IMR-90 (cell line): ENCODE data around the gene PTH2. TPM values are rescaled to one million over a fixed set of nuclear protein-coding genes. Genes with fewer than 3 reads are reported as not detected.
"Not testable (repeated sequence)": the region's sequence is repeated elsewhere in the genome, so short reads cannot be mapped to it uniquely, and the experiment has no call there.

Experiments
- ATAC-seq: fragments of 200-7000 bp; cut with Tn5 transposase; 2 replicates; pipeline ENCODE4 v1.9.1; 2020; ENCODE audit warnings: low read depth, mild to moderate bottlenecking, moderate library complexity
- BruUV-seq: library from RNA; stranded (reverse); fragments of 400-500 nt; replicated peaks from 2 replicates; lab custom pipeline; 2021; lab: Mats Ljungman, UMichigan
- CTCF ChIA-PET: fragments of 300-600 bp; formaldehyde crosslinking; extraction: SDS; loops from one replicate; lab custom pipeline; 2021; ENCODE audit warnings: antibody characterized with exemption; lab: Yijun Ruan, JAX
- POLR2A ChIA-PET: fragments of 300-600 bp; sonication (Branson Sonifier 250); formaldehyde crosslinking; loops from one replicate; lab custom pipeline; 2022; ENCODE audit warnings: antibody characterized with exemption; ENCODE audit not compliant: unreplicated experiment; lab: Charles Lee
- DNase-seq: peaks from one replicate; pipeline ENCODE4 v3.0.0; 2013
- H2AFZ ChIP-seq: replicated peaks from 2 replicates; pipeline ENCODE3; 2013; ENCODE audit warnings: low read length, mild to moderate bottlenecking; ENCODE audit not compliant: poor library complexity
- H2AK5ac ChIP-seq: 2 replicates; pipeline ENCODE4 v1.6.1; 2013; ENCODE audit warnings: low read depth, low read length, inconsistent platforms
- H2AK9ac ChIP-seq: replicated peaks from 2 replicates; pipeline ENCODE3; 2013; ENCODE audit warnings: mild to moderate bottlenecking, low read depth, low read length, moderate library complexity; ENCODE audit not compliant: poor library complexity
- H2BK120ac ChIP-seq: 2 replicates; pipeline ENCODE4 v1.6.1; 2013; ENCODE audit warnings: low read depth, low read length, inconsistent platforms
- H2BK15ac ChIP-seq: 3 replicates; pipeline ENCODE4 v1.6.1; 2013; ENCODE audit warnings: low read depth, low read length, inconsistent platforms
- H2BK20ac ChIP-seq: 2 replicates; pipeline ENCODE4 v1.6.1; 2013; ENCODE audit warnings: low read depth, mild to moderate bottlenecking, inconsistent platforms, low read length, moderate library complexity
- H2BK5ac ChIP-seq: 2 replicates; pipeline ENCODE4 v1.6.1; 2013; ENCODE audit warnings: mild to moderate bottlenecking, low read depth, low read length, inconsistent platforms; ENCODE audit not compliant: poor library complexity, severe bottlenecking
- H3K14ac ChIP-seq: replicated peaks from 2 replicates; pipeline ENCODE4 v1.6.1; 2013; ENCODE audit warnings: low read depth, low read length, inconsistent platforms
- H3K18ac ChIP-seq: 2 replicates; pipeline ENCODE4 v1.6.1; 2013; ENCODE audit warnings: low read depth, low read length, control low read depth
- H3K23ac ChIP-seq: 2 replicates; pipeline ENCODE4 v1.6.1; 2013; ENCODE audit warnings: low read depth, low read length, inconsistent platforms
- H3K27ac ChIP-seq: 2 replicates; pipeline ENCODE4 v1.5.1; 2013; ENCODE audit warnings: mild to moderate bottlenecking, control low read depth, low read length; ENCODE audit not compliant: insufficient read depth
- H3K27me3 ChIP-seq: 2 replicates; pipeline ENCODE4 v1.6.1; 2013; ENCODE audit warnings: low read length; ENCODE audit not compliant: control insufficient read depth, insufficient read depth
- H3K36me3 ChIP-seq: 2 replicates; pipeline ENCODE4 v1.6.1; 2013; ENCODE audit warnings: low read length, mixed read lengths; ENCODE audit not compliant: control insufficient read depth, insufficient read depth
- H3K4ac ChIP-seq: 2 replicates; pipeline ENCODE4 v1.6.1; 2013; ENCODE audit warnings: low read depth, low read length, inconsistent platforms
- H3K4me1 ChIP-seq: 2 replicates; pipeline ENCODE4 v1.6.1; 2013; ENCODE audit warnings: low read length, mixed read lengths; ENCODE audit not compliant: control insufficient read depth, insufficient read depth
- H3K4me2 ChIP-seq: 2 replicates; pipeline ENCODE4 v1.6.1; 2013; ENCODE audit warnings: low read depth, mild to moderate bottlenecking, control low read depth, low read length, moderate library complexity
- H3K4me3 ChIP-seq: 2 replicates; pipeline ENCODE4 v1.5.1; 2013; ENCODE audit warnings: low read depth, mild to moderate bottlenecking, control low read depth, low read length, moderate library complexity; ENCODE audit not compliant: insufficient read depth
- H3K56ac ChIP-seq: 2 replicates; pipeline ENCODE4 v1.6.1; 2013; ENCODE audit warnings: low read length, inconsistent platforms; ENCODE audit not compliant: insufficient read depth; ENCODE audit errors: extremely low read depth
- H3K79me1 ChIP-seq, 2 experiments: 2 replicates each; pipeline ENCODE4 v1.6.1; 2013; ENCODE audit warnings: low read length in 2 of 2, inconsistent platforms in 1 of 2, low read depth in 1 of 2
- H3K9ac ChIP-seq: 2 replicates; pipeline ENCODE4 v1.6.1; 2013; ENCODE audit warnings: low read depth, low read length, control low read depth
- H3K9me1 ChIP-seq: 2 replicates; pipeline ENCODE4 v1.6.1; 2013; ENCODE audit warnings: low read length, inconsistent platforms; ENCODE audit not compliant: insufficient read depth
- H3K9me3 ChIP-seq: 2 replicates; pipeline ENCODE4 v1.6.1; 2013; ENCODE audit warnings: low read length; ENCODE audit not compliant: control insufficient read depth, insufficient read depth
- H4K20me1 ChIP-seq: 2 replicates; pipeline ENCODE4 v1.6.1; 2013; ENCODE audit warnings: low read length, inconsistent platforms; ENCODE audit not compliant: insufficient read depth
- H4K5ac ChIP-seq: 2 replicates; pipeline ENCODE4 v1.6.1; 2013; ENCODE audit warnings: mild to moderate bottlenecking, low read depth, low read length, control low read depth
- H4K8ac ChIP-seq, 2 experiments: 2 replicates each; pipeline ENCODE4 v1.6.1; 2013; ENCODE audit warnings: low read depth in 2 of 2, low read length in 2 of 2, control low read depth in 1 of 2, inconsistent platforms in 1 of 2
- H4K91ac ChIP-seq: 2 replicates; pipeline ENCODE4 v1.6.1; 2013; ENCODE audit warnings: low read depth, low read length, inconsistent platforms; ENCODE audit not compliant: insufficient read depth
- BHLHE40 ChIP-seq: fragments of 150-350 bp; IDR thresholded peaks from 2 replicates; pipeline ENCODE4 v1.6.1; 2016; ENCODE audit warnings: mild to moderate bottlenecking, low read depth, low read length
- MAFK ChIP-seq: IDR thresholded peaks from 2 replicates; pipeline ENCODE4 v1.6.1; 2012; ENCODE audit warnings: low read depth, low read length, improper control_type of control experiment
- NFE2L2 ChIP-seq: fragments of 150-350 bp; IDR thresholded peaks from 2 replicates; pipeline ENCODE4 v1.6.1; 2016; ENCODE audit warnings: low read depth, mild to moderate bottlenecking, low read length
- RAD21 ChIP-seq: IDR thresholded peaks from 2 replicates; pipeline ENCODE4 v1.6.1; 2012; ENCODE audit warnings: low read length, improper control_type of control experiment
- SMC3 ChIP-seq: fragments of 150-350 bp; IDR thresholded peaks from 2 replicates; pipeline ENCODE4 v1.6.1; 2016; ENCODE audit warnings: low read depth, mild to moderate bottlenecking, antibody characterized with exemption, low read length, moderate library complexity
- WGBS, 2 experiments: methylation state at CpG; one replicate each; pipeline versions ENCODE4 v1.1.5 to v1.1.7; 2013; ENCODE audit warnings: missing lambda C conversion rate in 2 of 2; ENCODE audit not compliant: insufficient read length in 1 of 2; ENCODE audit errors: extremely low coverage in 2 of 2; 5-methylcytosine and 5-hydroxymethylcytosine counted together
- dilution Hi-C: fragments of 300-500 bp; cut with HindIII; formaldehyde crosslinking; loops from one replicate; pipeline ENCODE4 v1.14.3; 2018; ENCODE audit warnings: low sequenced_read_pairs; ENCODE audit not compliant: unreplicated experiment
- in situ Hi-C: fragments of 300-500 bp; cut with MboI; formaldehyde crosslinking; loops from 3 replicates; pipeline ENCODE4 v1.14.3; 2019; ENCODE audit warnings: low sequenced_read_pairs, inconsistent platforms, mixed read lengths
- intact Hi-C: fragments of 100-400 bp; cut with micrococcal nuclease; formaldehyde crosslinking; loops from 2 replicates; pipeline ENCODE4 v1.10.0; 2022
- polyA plus RNA-seq, 3 experiments: library from polyadenylated mRNA; depleted of rRNA; stranded (reverse); fragments of >200 nt; gene quantifications; 2 replicates each; pipeline ENCODE4 v1.2.3, GENCODE V29; 2012; ENCODE audit warnings: low replicate concordance in 1 of 3
- total RNA-seq: library from RNA; depleted of rRNA; stranded (reverse); fragments of >200 nt; gene quantifications from 2 replicates; pipeline ENCODE4 v1.2.3, GENCODE V29; 2012
- TF ChIP-seq, protein P1 (sequence below): fragments of 150-350 bp; IDR thresholded peaks from 2 replicates; pipeline ENCODE4 v1.6.1; 2017; ENCODE audit warnings: mild to moderate bottlenecking, antibody characterized with exemption, low read length, low read depth
- TF ChIP-seq, protein P2 (sequence below): conservative IDR thresholded peaks from 2 replicates; pipeline ENCODE4 v1.5.1; 2012; ENCODE audit warnings: mild to moderate bottlenecking, low read depth, low read length, improper control_type of control experiment

PTH2 gene
- total and polyA plus RNA-seq, 2 of the 4 experiments (the other 2 are of a cell fraction), result not detected

DNA sequence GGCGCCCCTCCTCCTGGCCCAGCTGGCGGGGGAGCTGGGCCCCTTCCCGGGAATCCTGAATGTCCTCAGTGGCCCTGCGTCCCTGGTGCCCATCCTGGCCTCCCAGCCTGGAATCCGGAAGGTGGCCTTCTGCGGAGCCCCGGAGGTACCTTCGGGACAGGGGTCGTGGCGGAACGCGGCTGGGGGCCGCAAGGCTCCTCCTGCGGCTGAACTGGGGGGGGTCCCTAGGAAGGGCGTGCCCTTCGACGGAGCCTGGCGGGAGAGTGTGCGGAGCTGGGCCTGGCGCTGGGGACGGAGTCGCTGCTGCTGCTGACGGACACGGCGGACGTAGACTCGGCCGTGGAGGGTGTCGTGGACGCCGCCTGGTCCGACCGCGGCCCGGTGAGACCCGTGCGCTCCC is 38.4 kb upstream of the PTH2 start:
- Histone ChIP-seq H3K4me1 (no peaks in the 10 kb centered on the region), H4K91ac (no peak overlapping the region), H3K27ac (no peak overlapping the region), H4K5ac (no peak overlapping the region), H3K9ac (no peak overlapping the region), H2BK120ac (no peak overlapping the region), H3K56ac (no peak overlapping the region), H2AK9ac (no peak overlapping the region), H2BK15ac (no peak overlapping the region), H3K4me3 (no peak overlapping the region), H4K20me1 (no peaks in the 10 kb centered on the region), H3K36me3 (peaks cover 7% of the 10 kb centered on the region), H3K23ac (no peak overlapping the region), H3K4ac (no peak overlapping the region), H2BK5ac (no peak overlapping the region), H2AFZ (no peak overlapping the region), H2AK5ac (no peak overlapping the region), H3K9me1 (no peaks in the 10 kb centered on the region), H3K79me1 (no peaks in the 10 kb centered on the region), H3K27me3 (no peaks in the 10 kb centered on the region), H4K8ac (no peak overlapping the region), H2BK20ac (no peak overlapping the region), H3K18ac (no peak overlapping the region), H3K14ac (no peak overlapping the region), H3K9me3 (no peaks in the 10 kb centered on the region), H3K4me2 (no peak overlapping the region)
- in situ Hi-C loops (no loop called here), dilution Hi-C loops (no loop called here), intact Hi-C loops (no loop called here)
- ChIA-PET CTCF (no interaction called here), POLR2A (no interaction called here)
- 99% methylated on average over 23 of the region's 37 CpGs; no CpG with 5 or more reads in 1 of the 2 experiments for WGBS, 2 experiments
- no peak for TF ChIP-seq RAD21
- TF ChIP-seq SMC3, result no peak
- no peak for TF ChIP-seq NFE2L2
- TF ChIP-seq, protein P1, sequence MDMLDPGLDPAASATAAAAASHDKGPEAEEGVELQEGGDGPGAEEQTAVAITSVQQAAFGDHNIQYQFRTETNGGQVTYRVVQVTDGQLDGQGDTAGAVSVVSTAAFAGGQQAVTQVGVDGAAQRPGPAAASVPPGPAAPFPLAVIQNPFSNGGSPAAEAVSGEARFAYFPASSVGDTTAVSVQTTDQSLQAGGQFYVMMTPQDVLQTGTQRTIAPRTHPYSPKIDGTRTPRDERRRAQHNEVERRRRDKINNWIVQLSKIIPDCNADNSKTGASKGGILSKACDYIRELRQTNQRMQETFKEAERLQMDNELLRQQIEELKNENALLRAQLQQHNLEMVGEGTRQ, result no peak
- TF ChIP-seq MAFK, result no peak
- no peak for TF ChIP-seq BHLHE40
- TF ChIP-seq, protein P2, sequence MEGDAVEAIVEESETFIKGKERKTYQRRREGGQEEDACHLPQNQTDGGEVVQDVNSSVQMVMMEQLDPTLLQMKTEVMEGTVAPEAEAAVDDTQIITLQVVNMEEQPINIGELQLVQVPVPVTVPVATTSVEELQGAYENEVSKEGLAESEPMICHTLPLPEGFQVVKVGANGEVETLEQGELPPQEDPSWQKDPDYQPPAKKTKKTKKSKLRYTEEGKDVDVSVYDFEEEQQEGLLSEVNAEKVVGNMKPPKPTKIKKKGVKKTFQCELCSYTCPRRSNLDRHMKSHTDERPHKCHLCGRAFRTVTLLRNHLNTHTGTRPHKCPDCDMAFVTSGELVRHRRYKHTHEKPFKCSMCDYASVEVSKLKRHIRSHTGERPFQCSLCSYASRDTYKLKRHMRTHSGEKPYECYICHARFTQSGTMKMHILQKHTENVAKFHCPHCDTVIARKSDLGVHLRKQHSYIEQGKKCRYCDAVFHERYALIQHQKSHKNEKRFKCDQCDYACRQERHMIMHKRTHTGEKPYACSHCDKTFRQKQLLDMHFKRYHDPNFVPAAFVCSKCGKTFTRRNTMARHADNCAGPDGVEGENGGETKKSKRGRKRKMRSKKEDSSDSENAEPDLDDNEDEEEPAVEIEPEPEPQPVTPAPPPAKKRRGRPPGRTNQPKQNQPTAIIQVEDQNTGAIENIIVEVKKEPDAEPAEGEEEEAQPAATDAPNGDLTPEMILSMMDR, result no peak
- no peak for ATAC-seq
- no TSS peak for BruUV-seq
- DNase-seq, result no peak

DNA sequence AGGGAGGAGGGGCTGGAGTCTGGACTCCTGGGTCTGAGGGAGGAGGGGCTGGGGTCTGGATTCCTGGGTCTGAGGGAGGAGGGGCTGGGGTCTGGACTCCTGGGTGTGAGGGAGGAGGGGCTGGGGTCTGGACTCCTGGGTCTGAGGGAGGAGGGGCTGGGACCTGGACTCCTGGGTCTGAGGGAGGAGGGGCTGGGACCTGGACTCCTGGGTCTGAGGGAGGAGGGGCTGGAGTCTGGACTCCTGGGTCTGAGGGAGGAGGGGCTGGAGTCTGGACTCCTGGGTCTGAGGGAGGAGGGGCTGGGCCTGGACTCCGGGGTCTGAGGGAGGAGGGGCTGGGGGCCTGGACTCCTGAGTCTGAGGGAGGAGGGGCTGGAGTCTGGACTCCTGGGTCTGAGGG is 37.9 kb upstream of the PTH2 start:
- BruUV-seq, CTCF ChIA-PET: not testable (repeated sequence)

More for the DNA sequence above, 37.9 kb upstream of the PTH2 start:
- H4K8ac ChIP-seq, H2BK15ac ChIP-seq, H4K91ac ChIP-seq, H3K27me3 ChIP-seq, H3K56ac ChIP-seq, H2AK5ac ChIP-seq, in situ Hi-C loops, dilution Hi-C loops, H3K79me1 ChIP-seq, H3K27ac ChIP-seq, H2BK120ac ChIP-seq, ATAC-seq, H3K4me3 ChIP-seq, intact Hi-C loops, H3K18ac ChIP-seq, H3K4me1 ChIP-seq, H3K9ac ChIP-seq, H2BK5ac ChIP-seq, H2AFZ ChIP-seq, H4K20me1 ChIP-seq, H3K9me1 ChIP-seq, H3K23ac ChIP-seq, H4K5ac ChIP-seq, H3K4ac ChIP-seq, POLR2A ChIA-PET, H3K14ac ChIP-seq, H2BK20ac ChIP-seq, H2AK9ac ChIP-seq, H3K36me3 ChIP-seq, H3K4me2 ChIP-seq, H3K9me3 ChIP-seq, DNase-seq: not testable (repeated sequence)
- no CpG with 5 or more reads among the region's 1 CpG for WGBS, 2 experiments
